Left lung (tissue), 10 donors: ENCODE results near the gene MOCOS. TPM values are rescaled to one million over a fixed set of nuclear protein-coding genes. Genes with fewer than 3 reads are reported as not detected.

ENCODE experiments used
- ATAC-seq: fragments of 200-7000 bp; cut with Tn5 transposase; one replicate; pipeline ENCODE4 v1.9.1; 2020; ENCODE audit warnings: moderate library complexity
- DNase-seq, 4 donors: peaks; one replicate each; pipeline ENCODE4 v3.0.0-alpha.2; 2013 to 2020
- H3K27ac ChIP-seq, 2 donors: fragments of 200-600 bp; sonication (generic) in 1 of 2; one replicate each; pipeline versions ENCODE4 v1.5.0 to v1.8.0; 2020 to 2021
- H3K27me3 ChIP-seq, 2 donors: fragments of 200-600 bp; sonication (generic) in 1 of 2; one replicate each; pipeline versions ENCODE4 v1.5.0 to v1.8.0; 2020 to 2021
- H3K36me3 ChIP-seq, 2 donors: fragments of 200-600 bp; sonication (generic) in 1 of 2; one replicate each; pipeline versions ENCODE4 v1.5.0 to v1.8.0; 2020 to 2021
- H3K4me1 ChIP-seq, 2 donors: fragments of 200-600 bp; one replicate each; pipeline ENCODE4 v1.8.0; 2021
- H3K4me3 ChIP-seq, 2 donors: fragments of 200-600 bp; sonication (generic) in 1 of 2; one replicate each; pipeline versions ENCODE4 v1.5.0 to v1.8.0; 2020 to 2021; ENCODE audit warnings: mild to moderate bottlenecking in 1 of 2
- H3K9me3 ChIP-seq, 2 donors: fragments of 200-600 bp; sonication (generic) in 1 of 2; one replicate each; pipeline versions ENCODE4 v1.5.0 to v1.8.0; 2020 to 2021
- intact Hi-C, 2 donors: fragments of 100-400 bp; cut with DNase I; formaldehyde crosslinking; loops; one replicate each; pipeline versions ENCODE4 v1.11.2 to v1.14.2; 2022
- polyA plus RNA-seq, 6 donors: library from polyadenylated mRNA; unstranded; fragments of 120-200 nt; gene quantifications; one replicate each; pipeline ENCODE4 v1.2.1, GENCODE V29; 2013; ENCODE audit not compliant: insufficient read length in 6 of 6
- total RNA-seq, 2 donors: library from RNA; stranded (reverse); fragmentation: NEBNext Ultra II Directional; extraction: Animal tissue kit (Norgen Biotek cat#: 25700); gene quantifications; one replicate each; pipeline ENCODE4 v1.2.1, GENCODE V29; 2021
- TF ChIP-seq, protein P1 (sequence below), 2 donors: fragments of 200-600 bp; sonication (generic) in 1 of 2; IDR thresholded peaks; one replicate each; pipeline versions ENCODE4 v1.5.0 to v1.8.0; 2021; ENCODE audit warnings: antibody characterized with exemption in 2 of 2
- donor health status: DM: no; HTN: yes; CAD: no.
- donor health status: DM: no; HTN: no; CAD: no.

The MOCOS gene
- total and polyA plus RNA-seq, 8 donors = 0.60 to 5.5 (median 1.2) TPM

- no peak overlapping the region for H3K27ac ChIP-seq
- peaks cover 28 to 83% of the 10 kb centered on the region in 2 donors for H3K27me3 ChIP-seq
- DNase-seq (peak; percentile 56 to 83 (median 70)), ATAC-seq (peak; percentile 70)
- no peaks in the 10 kb centered on the region for H3K9me3 ChIP-seq
- peaks cover 11 to 23% of the 10 kb centered on the region in 2 donors for H3K4me1 ChIP-seq
- no peaks in the 10 kb centered on the region for H3K36me3 ChIP-seq
- TF ChIP-seq, protein P1, sequence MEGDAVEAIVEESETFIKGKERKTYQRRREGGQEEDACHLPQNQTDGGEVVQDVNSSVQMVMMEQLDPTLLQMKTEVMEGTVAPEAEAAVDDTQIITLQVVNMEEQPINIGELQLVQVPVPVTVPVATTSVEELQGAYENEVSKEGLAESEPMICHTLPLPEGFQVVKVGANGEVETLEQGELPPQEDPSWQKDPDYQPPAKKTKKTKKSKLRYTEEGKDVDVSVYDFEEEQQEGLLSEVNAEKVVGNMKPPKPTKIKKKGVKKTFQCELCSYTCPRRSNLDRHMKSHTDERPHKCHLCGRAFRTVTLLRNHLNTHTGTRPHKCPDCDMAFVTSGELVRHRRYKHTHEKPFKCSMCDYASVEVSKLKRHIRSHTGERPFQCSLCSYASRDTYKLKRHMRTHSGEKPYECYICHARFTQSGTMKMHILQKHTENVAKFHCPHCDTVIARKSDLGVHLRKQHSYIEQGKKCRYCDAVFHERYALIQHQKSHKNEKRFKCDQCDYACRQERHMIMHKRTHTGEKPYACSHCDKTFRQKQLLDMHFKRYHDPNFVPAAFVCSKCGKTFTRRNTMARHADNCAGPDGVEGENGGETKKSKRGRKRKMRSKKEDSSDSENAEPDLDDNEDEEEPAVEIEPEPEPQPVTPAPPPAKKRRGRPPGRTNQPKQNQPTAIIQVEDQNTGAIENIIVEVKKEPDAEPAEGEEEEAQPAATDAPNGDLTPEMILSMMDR (IDR thresholded peaks at IDR 0.05) = peak in 1 of 2 donors; percentile 13
- intact Hi-C loops = loop anchor here in 1 of 2 donors (10.0 kb wide), 1 partner anchor 278 kb away; no protein-coding TSS in a partner anchor
- H3K4me3 ChIP-seq = peak overlapping the region; percentile 34 to 45
These were observed 109.5 kb downstream of the MOCOS start for GRCh38 chr18:36296650-36297416.

GRCh38 chr18:36297417-36298125 lies 110.3 kb downstream of the MOCOS start, which contains the start of gene FHOD3:
TSS of gene FHOD3 (plus strand) at chr18:36297713. CDS start at chr18:36297836, 123 bp downstream.
- Histone ChIP-seq H3K4me3 (peak within 1 kb of the TSS; percentile 34 to 45), H3K36me3 (no peaks in the 10 kb centered on the region), H3K27me3 (peaks cover 28 to 89% of the 10 kb centered on the region in 2 donors), H3K27ac (no peak within 1 kb of the TSS), H3K4me1 (peaks cover 11 to 23% of the 10 kb centered on the region in 2 donors), H3K9me3 (no peaks in the 10 kb centered on the region)
- ATAC-seq (peak; percentile 86), DNase-seq (peak; percentile 30 to 80 (median 63))
- intact Hi-C loops = loop anchor here in 1 of 2 donors (10.0 kb wide), 1 partner anchor 277 kb away; no protein-coding TSS in a partner anchor
- TF ChIP-seq, protein P1 (IDR thresholded peaks at IDR 0.05) = no peak

- no peaks in the 10 kb centered on the region for H3K9me3 ChIP-seq
- H3K4me3 ChIP-seq = peak overlapping the region; percentile 34 to 45
- peak in 1 of 4 donors; percentile 75 for DNase-seq
- no peaks in the 10 kb centered on the region for H3K36me3 ChIP-seq
- TF ChIP-seq, protein P1 (IDR thresholded peaks at IDR 0.05) = no peak
- no peak overlapping the region for H3K27ac ChIP-seq
- intact Hi-C loops = loop anchor here in 1 of 2 donors (10.0 kb wide), 1 partner anchor 277 kb away; no protein-coding TSS in a partner anchor
- ATAC-seq = peak; percentile 7
- peaks cover 11 to 23% of the 10 kb centered on the region in 2 donors for H3K4me1 ChIP-seq
- H3K27me3 ChIP-seq = peaks cover 28 to 95% of the 10 kb centered on the region in 2 donors
These were observed 110.9 kb downstream of the MOCOS start for GRCh38 chr18:36298126-36298741.

DNA sequence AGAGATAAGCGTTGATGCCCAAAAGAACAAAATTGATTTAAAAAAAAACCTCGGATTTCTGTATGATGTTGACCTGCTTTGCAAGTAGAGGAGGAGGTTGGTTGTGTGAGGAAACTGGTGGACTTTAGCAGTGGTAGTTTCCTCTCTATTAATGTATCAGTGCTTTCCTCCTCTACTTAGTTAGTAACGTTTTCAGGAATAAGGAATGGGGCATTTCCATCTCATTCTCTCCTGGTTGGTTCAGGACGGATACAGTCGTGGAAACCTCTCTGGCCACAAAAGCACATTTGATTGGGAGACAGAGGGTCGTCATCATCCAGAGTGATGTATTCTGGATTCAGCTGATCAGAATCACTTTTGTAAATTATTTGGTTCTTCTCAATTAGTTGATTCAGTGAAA lies 111.7 kb downstream of the MOCOS start:
- H3K27ac ChIP-seq = no peak overlapping the region
- no peaks in the 10 kb centered on the region for H3K9me3 ChIP-seq
- intact Hi-C loops = loop anchor here in 1 of 2 donors (10.0 kb wide), 1 partner anchor 276 kb away; no protein-coding TSS in a partner anchor
- ATAC-seq = no peak
- H3K4me1 ChIP-seq = peaks cover 11 to 23% of the 10 kb centered on the region in 2 donors
- H3K27me3 ChIP-seq = peaks cover 28 to 90% of the 10 kb centered on the region in 2 donors
- no peak for DNase-seq
- H3K36me3 ChIP-seq = no peaks in the 10 kb centered on the region
- H3K4me3 ChIP-seq = no peak overlapping the region
- TF ChIP-seq, protein P1 (IDR thresholded peaks at IDR 0.05) = no peak
